Activated CD4-positive, alpha-beta T cell treated with anti-CD3 and anti-CD28 coated beads, Interleukin-2, Interleukin-6, amounts not matched to agents 100 ng/mL and 50 ng/mL, durations not matched to agents 16 hours and 8 hours (primary cell): ENCODE measurements around the gene PRICKLE1.

ENCODE experiments used
- DNase-seq: peaks from one replicate; pipeline ENCODE4 v3.0.0-alpha.2; 2020

Gene PRICKLE1

DNA sequence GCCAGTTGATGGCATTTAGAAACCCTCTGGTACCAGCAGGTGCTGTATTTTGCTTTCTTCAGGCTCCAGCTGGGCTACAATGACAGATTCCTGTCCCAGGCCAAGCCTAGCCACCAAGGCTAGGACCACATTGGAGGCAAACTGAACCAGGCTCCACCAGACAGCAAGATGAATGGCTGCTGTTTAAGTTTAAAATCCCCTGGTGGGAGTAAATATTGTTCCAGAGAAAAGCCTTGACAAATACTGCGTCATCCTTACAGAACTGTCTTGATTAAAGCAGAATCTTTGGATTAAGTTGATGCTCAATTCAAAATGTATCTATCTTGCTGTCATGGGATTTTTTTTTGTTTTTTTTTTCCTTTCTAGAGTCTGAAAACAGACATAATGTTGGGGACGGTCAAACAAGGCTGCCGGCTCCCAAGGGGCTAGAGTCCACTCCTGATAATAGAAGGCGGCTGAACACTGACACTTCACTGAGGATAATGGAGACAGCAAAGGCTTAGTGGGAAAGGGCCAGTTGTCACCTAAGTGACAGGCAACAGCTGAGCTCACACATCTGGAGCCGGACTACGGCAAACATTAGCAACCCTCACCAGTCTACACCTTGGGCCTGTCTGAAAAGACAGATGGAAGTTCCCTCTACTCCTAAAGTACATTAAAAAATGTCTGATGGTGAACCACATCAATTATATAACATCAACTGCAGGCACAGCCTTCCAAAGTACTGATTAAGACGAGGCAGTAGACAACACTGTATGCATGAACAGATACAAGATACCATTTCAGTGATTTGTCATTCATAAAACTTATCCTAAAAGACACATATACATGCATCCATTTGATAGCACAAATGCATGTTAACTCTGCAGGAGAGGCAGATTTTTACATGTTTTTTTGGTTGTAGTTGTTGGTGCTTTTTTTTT lies 1.7 kb downstream of the PRICKLE1 start:
- no peak for DNase-seq

DNA sequence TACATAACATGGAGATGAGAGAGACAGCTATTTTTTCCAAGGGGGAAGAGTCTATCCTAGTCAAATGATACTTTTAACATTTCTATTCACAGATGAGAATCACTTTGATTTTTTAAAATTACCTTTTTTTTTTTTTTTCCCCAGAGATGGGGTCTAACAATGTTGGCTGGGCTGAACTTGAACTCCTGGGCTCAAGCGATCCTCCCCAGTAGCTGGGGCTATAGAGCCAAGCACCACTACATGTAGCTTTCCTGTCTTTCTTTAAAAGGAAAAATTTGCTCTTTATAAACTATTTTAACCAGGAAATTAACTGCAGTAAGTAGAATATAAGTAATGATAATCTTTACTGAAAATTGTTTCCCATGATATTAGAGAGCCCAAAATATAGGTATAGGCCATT lies 3.3 kb downstream of the PRICKLE1 start:
- DNase-seq, result no peak

DNA sequence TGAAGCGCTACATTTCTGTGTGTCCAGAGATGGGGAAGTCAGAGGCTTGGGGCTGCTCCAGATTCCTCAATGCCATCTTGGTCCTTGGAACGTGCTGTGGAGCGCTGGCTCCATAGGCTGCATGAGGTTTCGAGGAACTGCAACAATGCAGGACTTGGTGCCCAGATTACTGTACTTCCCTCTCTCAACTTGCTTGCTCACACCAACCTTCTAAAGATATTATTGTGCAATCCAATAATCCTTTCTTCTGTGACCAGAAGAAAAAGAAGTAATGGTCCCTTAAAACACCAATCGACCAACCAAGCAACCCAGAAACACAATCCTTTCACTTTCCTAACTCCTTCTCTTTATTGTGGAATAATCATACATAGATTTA lies 3.7 kb downstream of the PRICKLE1 start:
- no peak for DNase-seq

- DNase-seq, result no peak
Measured at GRCh38 chr12:42585154-42585840, 4.2 kb downstream of the PRICKLE1 start.

DNA sequence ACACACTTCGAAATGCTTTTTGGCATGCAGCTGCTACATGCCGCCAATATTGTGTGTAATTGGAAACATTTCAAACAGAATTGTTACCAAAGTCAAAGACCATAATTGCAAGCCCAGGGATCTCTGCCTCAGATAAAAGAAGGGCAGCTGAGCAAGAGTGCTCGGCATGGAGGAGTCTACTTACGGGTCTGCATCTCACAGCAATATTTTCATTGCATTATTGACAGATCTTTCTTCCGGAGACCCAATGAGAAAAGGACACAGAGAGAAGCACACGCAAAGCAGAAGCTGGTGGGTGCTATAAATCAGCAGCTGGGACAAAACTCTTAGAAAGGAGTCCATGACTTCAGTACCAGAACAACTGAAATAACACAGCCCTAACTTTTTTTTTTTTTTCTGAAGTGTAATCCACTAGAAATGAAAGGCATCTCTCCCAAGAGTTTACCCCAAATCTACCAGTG lies 4.9 kb downstream of the PRICKLE1 start:
- no peak for DNase-seq

- DNase-seq, result no peak
Measured at GRCh38 chr12:42583016-42583415, 6.5 kb downstream of the PRICKLE1 start.

GRCh38 chr12:42582498-42582897 lies 7.0 kb downstream of the PRICKLE1 start:
- DNase-seq, result no peak

DNA sequence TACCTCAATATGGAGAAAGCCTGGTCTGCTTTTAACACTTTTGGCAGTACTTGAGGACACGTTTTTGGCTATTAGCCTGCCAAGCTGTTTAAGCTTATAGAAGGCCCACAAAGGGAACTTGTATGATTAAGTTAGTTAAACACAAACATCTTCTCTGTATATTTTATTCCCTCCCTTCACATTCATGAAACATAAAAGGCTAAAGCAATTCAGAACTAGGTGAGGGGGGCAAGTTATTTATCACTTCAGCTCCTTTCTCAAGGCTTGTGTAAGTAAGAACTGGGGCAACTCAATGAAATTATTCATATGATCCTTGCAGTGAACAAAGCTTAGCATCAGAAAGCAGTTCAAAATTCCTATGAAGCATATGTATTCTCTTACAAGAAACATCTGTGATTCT lies 7.5 kb downstream of the PRICKLE1 start:
- DNase-seq, result no peak

DNA sequence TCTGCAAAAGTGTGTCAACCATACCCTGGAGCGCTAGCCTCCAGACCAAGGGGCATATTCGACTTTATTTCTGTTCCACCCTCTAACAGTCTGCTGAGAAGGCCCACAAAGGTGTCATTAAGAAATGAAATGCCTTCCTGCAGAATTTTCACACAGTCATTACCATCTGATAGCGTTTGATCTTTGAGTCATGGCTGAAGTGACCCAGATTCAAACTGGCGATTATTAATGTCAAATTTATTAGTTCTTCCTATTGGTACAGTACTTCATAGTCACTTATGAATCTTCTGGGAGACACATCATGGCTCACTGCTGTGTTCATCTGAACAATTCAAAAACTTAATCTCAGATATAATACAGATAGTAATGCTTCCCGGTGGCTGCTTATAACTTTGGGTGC lies 13.2 kb downstream of the PRICKLE1 start:
- no peak for DNase-seq

GRCh38 chr12:42575717-42576116 lies 13.8 kb downstream of the PRICKLE1 start:
- no peak for DNase-seq

DNA sequence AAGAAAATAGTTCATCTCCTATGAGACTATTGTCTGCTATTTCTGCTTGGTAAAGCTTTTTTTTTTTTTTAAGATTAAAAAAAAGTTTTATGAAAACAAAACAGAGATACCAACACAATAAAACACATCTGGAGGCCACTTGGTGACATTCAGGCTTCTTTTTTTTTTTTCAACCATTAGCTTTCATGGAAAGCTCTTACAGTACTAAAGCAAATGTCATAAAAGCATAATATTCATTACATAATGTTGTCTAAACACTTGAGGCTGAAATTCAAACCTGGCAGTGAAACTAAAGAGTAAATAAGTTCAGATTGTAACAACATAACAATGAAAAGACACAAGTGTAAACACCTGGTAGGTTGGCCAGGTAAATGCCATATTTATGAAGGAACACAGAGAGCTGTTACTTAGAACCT lies 14.7 kb downstream of the PRICKLE1 start:
- DNase-seq, result no peak

- no peak for DNase-seq
Measured at GRCh38 chr12:42571327-42572009, 18.1 kb downstream of the PRICKLE1 start.

DNA sequence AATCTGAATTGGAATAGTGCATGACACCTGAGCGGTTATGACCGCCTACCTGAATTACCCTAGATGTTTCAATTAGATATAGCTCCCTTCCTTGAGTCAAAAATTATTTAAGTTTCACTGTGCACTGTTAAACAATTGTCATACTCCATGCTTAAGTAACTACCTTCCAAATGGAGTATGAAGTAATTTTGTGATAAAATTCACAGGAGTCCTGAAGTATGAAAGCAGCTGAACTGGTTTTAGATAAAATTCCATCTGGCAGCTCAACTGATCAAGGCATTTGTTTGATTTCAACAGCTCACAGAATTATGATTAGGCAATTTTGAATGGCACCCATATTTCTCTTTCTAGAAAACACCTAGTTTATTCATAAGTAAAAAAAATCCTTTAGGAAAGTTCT lies 19.5 kb downstream of the PRICKLE1 start:
- no peak for DNase-seq

DNA sequence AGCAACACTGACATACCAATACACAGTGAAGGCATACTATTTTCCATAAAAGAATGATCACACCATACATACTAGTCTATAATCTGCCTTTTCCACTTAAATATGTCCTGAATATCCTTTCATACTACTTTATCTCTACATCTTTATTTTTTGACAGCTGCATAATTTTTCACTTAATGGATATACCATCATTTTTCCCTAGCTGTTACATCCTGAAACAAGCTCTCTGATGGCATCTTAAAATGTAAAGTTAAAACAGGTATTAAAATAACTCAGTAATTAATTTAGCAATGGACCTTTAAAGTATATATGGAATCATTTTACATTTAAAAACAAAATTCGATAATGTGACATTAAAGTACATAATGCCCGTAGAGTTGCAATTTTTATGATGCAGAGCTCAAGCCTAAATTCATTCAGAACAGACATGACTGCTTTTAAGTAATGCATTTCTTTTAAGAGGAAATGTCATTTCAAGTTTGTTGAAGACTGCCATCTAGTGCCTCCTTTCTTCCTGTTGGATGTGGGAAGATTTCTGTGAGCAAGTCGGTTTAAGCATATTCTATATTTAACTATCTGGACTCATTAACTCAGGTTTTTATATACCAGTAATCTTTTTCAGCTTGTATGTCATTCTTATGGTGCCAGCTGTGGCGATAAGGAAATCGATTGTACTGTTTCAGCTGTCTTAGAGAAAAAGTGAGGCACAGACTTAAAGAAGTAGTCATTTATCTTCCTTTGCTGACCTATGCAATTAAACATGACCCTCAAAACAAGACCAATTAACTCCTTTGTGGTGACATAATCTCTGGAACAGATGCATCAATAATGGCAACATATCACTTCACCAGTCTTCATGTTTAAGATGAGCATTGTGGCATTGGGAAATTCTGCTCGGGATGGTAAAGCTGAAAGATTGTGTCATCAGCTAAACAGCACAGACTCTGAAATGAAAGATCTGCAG lies 20.3 kb downstream of the PRICKLE1 start:
- DNase-seq, result peak; percentile 33

GRCh38 chr12:42565633-42566032 lies 23.9 kb downstream of the PRICKLE1 start:
- no peak for DNase-seq

DNA sequence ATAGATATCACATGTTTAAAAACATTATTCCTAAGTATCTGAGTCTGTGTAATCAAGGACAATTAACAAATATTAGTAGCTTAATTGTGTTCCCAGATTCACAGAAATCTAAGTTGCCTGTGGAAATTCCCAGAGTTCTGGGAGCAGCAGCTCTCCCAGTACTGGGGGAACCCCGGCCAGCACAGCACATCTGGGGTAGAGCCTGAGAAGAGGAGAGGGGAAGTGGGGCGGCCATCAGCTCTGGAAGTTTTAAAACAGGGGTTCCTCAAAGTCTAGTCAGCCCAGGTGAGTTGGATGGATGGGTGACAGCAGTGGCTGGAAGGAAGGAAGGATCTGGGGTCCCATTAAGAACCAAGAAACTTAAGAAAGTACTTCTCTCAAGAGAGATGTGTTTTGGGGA lies 24.6 kb downstream of the PRICKLE1 start:
- no peak for DNase-seq

- no peak for DNase-seq
Measured at GRCh38 chr12:42564556-42564955, 25.0 kb downstream of the PRICKLE1 start.

DNA sequence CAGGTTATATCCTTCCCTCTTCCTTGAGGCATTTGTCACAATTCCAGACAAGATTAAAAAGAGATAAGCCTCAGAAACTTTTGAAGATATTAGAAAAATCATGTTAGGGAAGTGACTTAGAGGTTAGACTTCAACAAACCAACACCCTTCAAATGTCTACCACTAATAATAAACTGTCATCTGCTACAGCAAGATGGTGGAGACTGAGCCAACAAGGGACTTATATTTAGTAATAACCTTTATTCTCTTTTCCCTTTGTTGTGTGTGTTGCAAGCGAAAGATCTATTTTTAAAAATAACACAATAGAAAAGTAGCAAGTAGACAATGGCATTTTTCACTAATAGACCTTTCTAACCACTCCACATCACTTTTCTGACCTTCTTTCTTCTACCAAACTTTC lies 28.6 kb downstream of the PRICKLE1 start:
- DNase-seq, result no peak

GRCh38 chr12:42557586-42558172 lies 31.9 kb downstream of the PRICKLE1 start:
- DNase-seq, result no peak

GRCh38 chr12:42556917-42557316 lies 32.6 kb downstream of the PRICKLE1 start:
- no peak for DNase-seq

- DNase-seq, result no peak
Measured at GRCh38 chr12:42552822-42553221, 36.7 kb downstream of the PRICKLE1 start.

DNA sequence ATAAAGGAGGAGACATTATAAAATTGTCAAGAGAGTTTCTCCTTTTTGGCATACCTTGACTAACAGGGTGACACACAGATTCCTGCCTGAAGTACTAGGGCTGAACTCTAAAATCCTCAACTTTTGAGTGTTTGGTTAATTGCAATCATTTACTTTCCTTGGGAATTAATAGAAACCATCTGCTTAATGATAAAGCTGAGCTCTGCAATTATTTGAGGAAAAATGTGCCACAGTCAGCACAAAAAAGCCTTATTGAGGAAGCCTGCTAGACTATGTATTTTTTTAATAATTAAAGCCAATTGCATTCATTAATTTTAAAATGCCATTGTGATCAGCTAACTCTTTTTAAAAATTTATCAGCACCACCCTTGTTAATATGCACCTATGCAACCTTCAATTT lies 38.7 kb downstream of the PRICKLE1 start:
- no peak for DNase-seq
